NCI-H82 treated with DMSO at 0.1 percent for 48 hours (cell line): ENCODE results near the gene NT5DC1.
"Not testable (repeated sequence)": the region's sequence is repeated elsewhere in the genome, so short reads cannot be mapped to it uniquely, and the experiment has no call there.

Source experiments
- DNase-seq: peaks from one replicate; lab custom pipeline; 2025; ENCODE audit not compliant: unreplicated experiment; lab: John Stamatoyannopoulos, UW

Gene NT5DC1

DNA sequence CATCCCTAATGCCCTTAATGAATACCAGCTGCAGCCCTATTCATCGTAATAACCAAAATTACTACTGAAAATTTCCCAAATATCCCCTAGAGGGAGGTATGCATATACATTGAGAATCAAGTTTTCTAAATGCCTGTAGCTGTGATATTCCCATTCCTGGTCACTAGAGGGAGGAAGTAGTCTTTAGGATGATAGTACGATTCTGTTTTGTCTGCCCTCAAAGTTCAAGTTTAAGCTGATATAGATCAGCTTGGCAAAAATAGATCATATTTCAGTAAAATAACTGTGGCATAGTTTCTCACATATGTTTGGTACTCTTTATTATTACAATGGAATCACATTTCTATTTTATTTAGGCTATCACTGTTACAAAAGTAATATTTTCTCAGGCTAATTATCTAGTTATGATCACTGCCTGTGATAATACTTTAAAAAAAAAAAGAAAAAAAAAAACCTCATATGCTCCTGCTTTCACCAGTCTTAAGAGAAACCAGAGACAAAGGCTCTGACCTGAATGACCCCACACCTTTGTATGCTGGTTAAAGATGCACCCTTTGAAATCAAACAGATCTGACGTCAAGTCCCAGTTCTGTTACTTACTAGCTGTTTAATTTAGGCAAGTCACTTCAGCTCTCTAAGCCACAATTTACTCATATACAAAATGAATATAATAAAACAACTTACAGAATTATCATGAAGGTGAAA is 168.1 kb downstream of the NT5DC1 start:
- peak; percentile 84 for DNase-seq

DNA sequence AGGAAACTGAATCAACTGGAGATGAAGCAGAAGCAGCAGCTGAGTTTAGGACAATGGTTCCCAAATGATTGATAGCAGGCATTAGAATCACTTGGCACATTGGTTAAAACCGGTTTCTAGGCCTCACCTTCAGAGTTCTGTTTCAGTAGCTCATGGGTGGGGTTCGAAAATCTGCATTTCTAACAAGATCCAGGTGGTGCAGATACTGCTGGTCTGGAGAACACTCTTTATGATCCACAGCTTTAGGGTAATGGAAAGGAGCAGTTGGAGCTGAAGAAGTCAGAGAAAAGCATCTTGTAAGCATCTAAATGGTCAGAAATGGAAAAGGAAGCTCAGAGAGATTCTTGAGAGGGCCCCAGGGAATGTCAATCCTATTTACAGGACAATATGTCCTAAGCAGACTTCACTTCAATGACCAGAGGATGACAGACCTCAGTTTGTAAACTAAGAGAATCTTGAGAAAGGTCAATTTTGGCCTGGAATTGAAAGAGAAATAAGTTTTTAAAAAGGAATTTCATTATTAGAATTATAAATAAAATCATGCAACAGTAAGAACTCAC is 170.6 kb downstream of the NT5DC1 start:
- no peak for DNase-seq

DNA sequence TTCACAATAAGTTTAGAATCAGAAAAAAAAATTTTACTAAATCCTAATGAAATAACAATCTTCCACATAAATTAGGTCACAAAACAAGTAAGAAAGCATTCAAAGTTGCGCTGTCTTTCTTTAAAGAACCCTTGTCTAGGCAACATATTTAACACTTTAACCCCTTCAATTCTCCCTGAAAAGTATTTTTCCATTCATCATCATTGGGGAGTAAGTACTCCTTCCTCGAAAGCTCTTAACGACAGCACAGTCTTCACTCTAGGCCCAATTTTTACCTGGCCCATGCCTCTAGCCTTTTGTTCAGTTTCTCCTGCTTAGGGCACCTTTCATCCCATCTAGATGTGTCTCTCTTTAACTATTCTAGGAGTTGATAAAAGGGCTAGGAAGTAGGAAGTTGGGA is 176.5 kb downstream of the NT5DC1 start:
- no peak for DNase-seq

DNA sequence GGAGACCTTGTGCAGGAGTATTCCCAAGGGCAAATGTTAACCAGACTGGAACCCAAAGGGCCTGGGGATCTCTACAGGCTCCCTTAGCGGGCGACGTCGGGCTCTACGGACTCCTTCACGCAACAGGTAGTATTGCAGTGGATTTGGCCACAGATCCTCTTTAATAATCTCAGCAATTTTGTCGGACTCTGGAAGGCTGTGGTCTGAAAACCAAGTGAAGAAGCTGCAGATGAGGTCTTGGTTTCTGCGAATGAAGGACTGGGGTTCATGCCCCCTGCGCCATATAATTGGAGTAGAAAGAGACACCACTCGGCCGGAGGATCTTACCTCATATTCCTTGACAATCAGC is 177.8 kb downstream of the NT5DC1 start:
- DNase-seq, result no peak

DNA sequence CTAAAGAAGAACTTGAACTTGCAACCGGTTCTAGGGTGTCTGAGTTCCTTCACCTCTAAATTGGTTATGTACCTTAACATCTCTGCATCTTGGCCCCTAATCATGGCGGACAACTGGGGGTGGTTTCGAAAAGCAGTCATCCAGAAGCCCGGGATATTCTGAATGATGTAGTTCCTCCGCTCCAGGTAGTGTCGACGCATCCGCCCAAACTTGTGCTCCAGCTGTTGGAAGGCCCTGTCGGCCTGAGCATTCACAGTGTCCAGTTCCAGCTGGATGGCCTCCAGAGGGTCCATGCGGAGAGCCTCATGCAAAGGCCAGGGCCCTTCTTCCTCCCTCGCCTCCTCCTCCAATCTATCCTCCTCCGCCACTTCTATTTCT is 178.2 kb downstream of the NT5DC1 start:
- DNase-seq, result no peak

DNA sequence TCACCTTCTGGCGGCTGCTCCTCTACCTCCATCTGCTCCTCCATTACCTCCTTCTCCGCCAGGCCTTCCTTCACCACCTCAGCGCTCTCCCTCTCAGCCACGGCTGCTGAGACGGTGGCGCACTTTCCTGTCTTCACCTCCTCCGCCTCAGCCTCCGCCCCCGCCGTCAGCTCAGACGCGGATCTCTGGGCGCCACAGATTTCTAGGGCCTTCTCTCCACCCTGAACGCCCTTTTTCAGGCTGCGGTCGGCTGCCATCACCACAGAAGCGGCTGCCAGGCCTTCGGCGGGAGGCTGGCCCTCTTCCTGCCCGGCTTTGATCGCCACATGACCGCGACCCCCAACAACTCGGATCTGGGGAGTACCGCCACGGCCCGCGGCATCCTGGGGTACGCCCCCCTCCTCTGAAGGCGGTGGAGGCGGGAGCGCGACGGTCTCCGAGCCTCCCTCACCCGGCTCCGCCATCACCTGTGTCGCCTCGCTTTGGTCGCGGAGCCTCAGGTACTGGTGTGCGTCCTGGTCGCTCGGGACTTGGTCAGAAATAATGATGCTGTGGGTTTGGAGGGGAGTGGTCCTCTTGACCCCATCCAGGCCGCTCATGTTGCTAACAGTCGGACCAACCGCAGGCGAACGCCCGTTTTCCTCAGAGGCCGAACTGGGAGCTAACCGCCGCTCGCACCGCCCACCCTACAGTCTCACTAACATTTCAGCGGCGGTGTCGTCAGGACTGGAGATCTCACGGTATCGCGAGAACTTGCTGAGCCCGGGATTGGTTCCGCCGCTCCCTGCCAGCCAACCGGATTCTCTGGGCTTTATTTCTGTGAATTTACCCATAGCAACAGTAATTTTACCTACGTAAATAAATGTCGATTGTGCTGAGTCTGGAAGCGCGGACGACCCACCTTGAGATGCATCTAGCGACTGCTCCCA is 178.8 kb downstream of the NT5DC1 start, which contains the start of gene TSPYL1:
TSS of gene TSPYL1 (minus strand) at position 699 of the 929 bp plus-strand sequence. CDS start at position 599, 100 bp downstream.
- DNase-seq, result peak; percentile 89

DNA sequence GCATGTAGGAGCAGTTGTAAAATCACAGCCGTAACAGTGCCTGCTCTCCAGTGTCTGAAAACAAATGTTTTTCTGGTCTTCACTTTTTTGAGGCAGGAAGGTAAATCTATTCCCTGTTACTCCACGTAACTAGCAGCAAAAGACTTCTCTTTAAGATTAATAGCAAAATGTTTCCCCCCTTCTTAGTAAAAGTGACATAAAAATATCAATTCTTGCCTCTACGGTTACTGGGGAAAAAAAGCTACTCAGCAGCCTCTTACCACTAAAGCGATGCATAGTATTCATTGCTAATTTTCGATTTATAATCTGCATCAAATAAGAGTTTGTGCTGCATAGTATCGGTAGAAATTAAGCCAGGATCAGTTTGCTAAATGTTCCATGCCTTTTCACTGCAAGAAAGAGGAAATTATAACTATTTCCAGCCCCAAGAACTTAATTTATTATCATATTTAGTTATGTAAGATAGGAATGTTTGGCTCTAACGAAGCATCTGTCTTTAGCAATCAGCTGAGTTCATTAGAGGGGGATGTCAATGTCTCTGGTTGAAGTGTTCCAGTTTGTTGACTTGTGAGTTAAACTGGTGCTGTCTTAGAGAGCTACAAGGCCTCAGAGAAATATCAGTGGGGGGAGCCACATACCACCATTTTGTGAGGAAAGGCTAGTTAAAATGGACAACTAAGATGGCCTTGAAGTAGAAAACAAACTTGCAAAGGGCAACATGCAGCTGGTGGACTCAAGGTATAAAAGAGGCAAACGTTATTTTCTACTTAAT is 179.7 kb downstream of the NT5DC1 start:
- no peak for DNase-seq

DNA sequence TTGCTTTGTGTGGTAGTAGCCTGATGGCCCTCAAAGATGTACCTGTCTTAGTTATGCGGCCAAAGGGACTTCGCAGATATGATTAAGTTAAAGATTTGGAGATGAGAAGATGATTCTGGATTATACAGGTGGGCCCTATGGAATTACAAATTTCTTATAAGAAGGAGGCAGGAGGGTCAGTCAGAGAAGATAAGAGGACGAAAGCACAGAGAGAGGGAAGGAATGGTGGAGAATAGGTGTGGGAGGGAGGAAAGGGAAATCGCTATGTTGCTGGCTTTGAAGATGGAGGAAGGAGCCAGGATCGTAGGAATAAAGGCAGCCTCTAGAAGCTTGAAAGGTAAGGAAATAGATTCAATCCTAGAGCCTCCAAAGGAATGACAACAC is 180.3 kb downstream of the NT5DC1 start:
- DNase-seq, result no peak

DNA sequence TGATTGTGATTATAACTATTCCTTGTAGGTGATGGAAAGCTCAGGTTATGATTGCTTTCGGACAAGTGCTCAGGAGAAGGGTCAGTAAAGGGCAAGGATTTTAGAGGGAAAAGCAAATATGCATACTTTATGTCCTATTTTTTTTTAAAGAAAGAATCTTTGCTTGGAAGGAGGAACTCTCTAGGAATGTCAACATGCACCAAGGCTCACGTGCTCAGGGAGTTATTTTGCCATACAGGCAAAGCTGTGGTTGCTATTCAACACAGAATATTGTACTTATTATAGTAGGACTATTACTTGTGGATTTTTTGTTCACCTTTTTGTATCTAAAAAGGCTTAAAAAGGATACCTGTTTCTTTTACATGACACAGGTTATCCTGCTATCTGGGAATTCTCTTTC is 182.0 kb downstream of the NT5DC1 start:
- DNase-seq, result no peak

DNA sequence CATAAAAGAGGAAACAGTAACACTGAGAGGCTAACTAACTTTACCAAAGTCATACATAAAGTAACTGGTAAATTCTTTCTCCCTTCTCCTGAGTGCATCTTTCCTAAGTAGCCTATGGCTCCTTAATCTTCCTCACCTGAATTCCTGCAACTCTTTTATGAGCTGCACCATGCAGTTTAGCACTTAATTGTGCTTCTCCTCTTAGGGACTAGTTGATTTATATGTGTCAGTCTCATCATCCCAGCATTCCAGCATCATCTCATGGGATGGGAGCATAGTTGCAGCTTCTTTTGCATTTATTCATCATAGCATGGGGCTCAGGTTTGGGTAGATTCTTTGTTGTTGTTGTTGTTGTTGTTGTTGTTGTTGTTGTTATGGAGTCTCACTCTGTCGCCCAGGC is 182.5 kb downstream of the NT5DC1 start:
- DNase-seq, result no peak

DNA sequence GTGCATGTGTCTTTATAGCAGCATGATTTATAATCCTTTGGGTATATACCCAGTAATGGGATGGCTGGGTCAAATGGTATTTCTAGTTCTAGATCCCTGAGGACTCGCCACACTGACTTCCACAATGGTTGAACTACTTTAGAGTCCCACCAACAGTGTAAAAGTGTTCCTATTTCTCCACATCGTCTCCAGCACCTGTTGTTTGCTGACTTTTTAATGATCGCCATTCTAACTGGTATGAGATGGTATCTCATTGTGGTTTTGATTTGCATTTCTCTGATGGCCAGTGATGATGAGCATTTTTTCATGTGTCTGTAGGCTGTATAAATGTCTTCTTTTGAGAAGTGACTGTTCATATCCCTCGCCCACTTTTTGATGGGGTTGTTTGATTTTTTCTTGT is 184.3 kb downstream of the NT5DC1 start:
- DNase-seq, result not testable (repeated sequence)

DNA sequence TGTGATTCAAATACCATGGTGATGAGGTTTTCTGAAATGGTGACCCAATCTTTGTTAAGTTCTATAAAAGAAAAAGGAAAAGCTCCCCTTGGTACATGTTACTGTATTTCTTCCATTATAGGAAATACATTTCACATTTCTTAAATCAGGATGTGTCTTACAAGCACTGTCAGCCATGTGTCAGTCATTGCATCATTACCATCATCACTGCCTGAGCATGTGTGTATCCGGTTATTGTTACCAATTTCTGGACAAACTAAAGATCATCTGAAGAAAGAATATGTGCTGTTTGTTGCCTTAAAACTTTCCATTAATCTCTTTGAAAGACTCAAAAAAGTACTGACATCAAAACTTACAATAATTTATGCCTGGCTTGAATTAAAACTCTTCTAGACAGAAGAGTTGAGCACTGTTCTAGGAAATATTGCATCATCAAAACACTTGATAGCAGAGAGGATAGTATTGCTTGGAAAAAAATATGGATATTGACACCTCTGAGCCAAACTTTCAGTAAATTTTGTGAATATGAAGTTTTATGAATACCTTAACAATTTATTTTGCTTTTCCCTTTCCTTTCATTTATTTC is 186.2 kb downstream of the NT5DC1 start:
- no peak for DNase-seq

DNA sequence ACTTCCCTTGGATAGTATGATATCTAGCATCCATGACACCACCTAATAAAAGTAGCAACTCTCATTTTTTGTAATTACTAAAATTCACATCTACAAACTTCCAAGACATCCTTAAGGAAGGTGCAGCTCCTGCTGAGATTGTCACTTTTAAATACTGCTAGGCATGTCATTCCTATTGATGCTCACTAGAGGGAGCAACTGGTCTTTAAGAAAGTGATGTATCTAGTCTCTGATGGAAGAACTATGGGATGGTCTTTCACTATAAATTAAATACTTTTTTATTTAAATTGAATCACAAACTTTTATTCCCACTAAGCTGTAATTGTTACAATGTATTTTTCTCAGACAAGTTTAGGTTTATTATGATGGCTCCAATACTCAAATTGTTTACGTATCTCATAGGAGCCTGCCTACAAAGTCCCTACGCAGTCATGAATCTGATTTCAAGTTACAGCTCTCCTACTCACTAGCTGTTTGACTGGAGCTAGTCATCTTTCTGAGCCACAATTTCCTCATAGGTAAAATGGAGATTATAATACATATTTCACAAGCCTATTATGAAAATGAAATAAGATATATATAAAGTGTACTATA is 187.1 kb downstream of the NT5DC1 start:
- peak; percentile 35 for DNase-seq

DNA sequence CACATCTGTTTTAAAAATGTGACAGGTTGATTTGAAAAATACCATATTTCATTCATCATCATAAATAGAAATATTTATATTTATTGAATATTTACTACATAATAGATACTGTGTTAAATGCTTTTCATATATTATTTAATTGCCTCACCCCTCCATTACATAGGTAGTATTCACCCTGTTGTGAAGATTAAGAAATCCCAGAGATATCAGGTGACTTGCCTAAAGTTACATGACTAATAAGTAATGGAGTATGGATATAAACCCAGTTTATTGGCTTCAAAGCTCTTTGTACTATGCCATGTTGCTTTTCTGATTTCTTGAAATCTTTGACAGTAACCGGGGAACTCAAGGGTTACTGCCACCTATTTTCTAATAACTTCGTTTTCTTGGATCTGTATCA is 189.2 kb downstream of the NT5DC1 start:
- DNase-seq, result no peak

DNA sequence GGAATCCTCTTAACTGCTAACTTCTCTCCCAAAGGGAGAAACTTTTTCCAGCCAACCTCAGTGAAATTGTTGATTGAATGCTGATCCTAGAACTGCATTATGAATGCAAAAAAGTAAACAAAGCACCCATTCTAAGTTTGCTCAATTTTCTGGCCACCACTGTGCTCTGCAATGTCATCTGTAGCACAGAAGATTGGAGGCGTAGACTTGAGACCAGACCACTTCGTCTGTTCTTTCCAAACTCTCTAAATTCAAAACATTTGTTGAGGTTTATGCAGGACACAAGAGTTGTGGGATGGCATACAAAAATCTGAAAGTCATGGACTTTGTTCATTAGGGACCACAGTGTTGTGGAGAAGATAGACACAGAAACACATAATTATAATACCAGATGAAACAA is 190.1 kb downstream of the NT5DC1 start:
- DNase-seq, result no peak

DNA sequence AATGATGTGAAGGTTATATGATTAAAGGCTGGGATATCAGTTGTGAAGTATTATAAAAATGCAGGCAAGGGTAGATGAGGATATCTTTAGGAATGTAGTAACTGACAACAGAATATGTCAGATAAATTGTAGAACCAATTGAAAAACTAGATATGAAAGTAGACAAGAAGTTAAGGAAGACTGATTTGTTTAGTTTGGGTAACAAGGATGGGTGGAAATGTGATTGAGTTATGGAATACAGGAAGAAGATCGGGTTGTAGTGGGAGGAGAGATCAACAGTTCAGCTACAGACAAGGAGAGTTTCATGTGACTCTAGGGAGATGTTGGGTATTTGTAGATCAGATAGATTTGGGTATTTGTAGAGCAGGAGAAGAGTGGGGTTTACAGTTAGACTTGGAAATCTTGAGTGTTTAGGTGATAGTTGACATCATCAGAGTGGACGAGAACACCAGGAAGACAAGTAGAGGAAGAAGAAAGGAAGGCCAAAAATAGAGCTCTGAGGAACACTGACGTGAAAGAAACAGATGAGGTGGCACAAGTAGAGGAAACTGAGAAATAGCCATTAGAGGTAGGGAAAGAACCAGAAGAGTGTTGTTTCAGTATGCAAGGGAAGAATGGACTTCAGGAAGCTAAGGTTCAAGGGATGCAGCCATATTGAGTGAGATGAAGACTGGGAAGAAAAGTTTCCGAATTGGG is 191.2 kb downstream of the NT5DC1 start:
- DNase-seq, result no peak

DNA sequence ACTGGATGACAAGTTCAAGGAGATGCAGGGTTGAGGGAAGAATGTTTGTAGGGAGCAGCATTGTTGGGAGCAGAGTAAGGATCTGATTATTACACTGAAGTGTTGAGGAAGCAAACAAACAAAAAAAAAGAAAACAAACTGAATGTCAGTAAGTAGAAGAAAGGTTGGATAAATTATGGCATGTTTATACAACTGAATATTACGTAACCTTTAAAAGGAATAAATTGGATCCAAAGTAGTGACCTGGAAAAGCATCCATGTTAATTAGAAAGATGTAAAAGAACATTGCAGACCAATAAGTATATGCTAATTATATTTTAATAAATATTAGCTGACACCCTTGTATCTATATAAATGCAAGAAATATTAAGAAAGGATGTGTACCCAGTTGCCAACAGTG is 191.9 kb downstream of the NT5DC1 start:
- no peak for DNase-seq

DNA sequence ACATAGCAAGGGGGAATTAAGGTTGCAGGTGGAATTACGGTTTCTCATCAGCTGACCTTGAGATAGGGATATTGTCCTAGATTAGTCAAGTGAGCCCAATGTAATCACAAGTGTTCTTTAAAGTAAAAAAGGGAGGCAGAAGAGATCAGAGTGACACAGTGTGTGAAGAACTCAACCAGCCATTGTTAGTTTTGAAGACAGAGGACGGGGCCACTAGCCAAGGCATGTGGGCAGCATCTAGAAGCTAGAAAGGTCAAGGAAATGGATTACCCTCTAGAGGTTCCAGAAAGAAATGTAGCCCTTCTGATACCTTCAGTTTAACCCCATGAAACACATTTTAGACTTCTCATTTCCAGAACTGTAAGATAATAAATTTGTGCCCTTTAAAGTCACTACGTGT is 197.6 kb downstream of the NT5DC1 start:
- DNase-seq, result no peak

DNA sequence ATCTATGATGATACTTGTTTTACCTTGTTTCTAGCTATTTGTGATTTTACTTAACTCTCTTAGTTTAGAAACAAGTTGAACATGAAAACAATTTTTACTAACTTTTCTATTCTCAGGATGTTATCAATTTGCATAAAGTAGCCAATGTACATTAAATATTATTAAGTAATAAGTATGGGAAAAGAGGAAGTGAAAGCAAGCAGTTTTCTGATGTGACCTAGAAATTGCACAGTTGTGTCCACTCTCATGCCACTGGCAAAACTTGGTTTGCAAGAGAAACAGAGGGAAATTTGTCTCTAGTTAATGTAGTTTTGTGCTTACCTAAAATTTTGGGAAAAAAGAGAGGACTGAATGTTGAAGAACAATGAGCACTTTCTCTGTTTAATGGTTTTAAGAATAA is 198.3 kb downstream of the NT5DC1 start:
- no peak for DNase-seq
